Adipocyte (in vitro differentiated cells): Measurements from ENCODE around the gene PCDH18.

Source experiments
- DNase-seq: peaks from one replicate; pipeline ENCODE4 v3.0.0-alpha.2; 2015; ENCODE audit warnings: low read depth
- H3K27me3 ChIP-seq: replicated peaks from 2 replicates; pipeline ENCODE4 v1.7.0; 2013; ENCODE audit warnings: mild to moderate bottlenecking, low read length, moderate library complexity; ENCODE audit not compliant: control insufficient read depth, insufficient read depth
- H3K36me3 ChIP-seq: 2 replicates; pipeline ENCODE4 v1.7.0; 2013; ENCODE audit warnings: low read length, mild to moderate bottlenecking, moderate library complexity; ENCODE audit not compliant: control insufficient read depth, insufficient read depth, severe bottlenecking
- H3K4me1 ChIP-seq: 2 replicates; pipeline ENCODE4 v1.7.0; 2013; ENCODE audit warnings: mild to moderate bottlenecking, low read length, moderate library complexity; ENCODE audit not compliant: control insufficient read depth, insufficient read depth
- H3K4me3 ChIP-seq: 2 replicates; pipeline ENCODE4 v1.7.0; 2013; ENCODE audit warnings: mild to moderate bottlenecking, low read length, moderate library complexity
- H3K9ac ChIP-seq: 2 replicates; pipeline ENCODE4 v1.7.0; 2013; ENCODE audit warnings: mild to moderate bottlenecking, low read length, moderate library complexity
- H3K9me3 ChIP-seq: 2 replicates; pipeline ENCODE4 v1.7.0; 2013; ENCODE audit warnings: mild to moderate bottlenecking, low read length, moderate library complexity; ENCODE audit not compliant: control insufficient read depth

PCDH18 gene, protein sequence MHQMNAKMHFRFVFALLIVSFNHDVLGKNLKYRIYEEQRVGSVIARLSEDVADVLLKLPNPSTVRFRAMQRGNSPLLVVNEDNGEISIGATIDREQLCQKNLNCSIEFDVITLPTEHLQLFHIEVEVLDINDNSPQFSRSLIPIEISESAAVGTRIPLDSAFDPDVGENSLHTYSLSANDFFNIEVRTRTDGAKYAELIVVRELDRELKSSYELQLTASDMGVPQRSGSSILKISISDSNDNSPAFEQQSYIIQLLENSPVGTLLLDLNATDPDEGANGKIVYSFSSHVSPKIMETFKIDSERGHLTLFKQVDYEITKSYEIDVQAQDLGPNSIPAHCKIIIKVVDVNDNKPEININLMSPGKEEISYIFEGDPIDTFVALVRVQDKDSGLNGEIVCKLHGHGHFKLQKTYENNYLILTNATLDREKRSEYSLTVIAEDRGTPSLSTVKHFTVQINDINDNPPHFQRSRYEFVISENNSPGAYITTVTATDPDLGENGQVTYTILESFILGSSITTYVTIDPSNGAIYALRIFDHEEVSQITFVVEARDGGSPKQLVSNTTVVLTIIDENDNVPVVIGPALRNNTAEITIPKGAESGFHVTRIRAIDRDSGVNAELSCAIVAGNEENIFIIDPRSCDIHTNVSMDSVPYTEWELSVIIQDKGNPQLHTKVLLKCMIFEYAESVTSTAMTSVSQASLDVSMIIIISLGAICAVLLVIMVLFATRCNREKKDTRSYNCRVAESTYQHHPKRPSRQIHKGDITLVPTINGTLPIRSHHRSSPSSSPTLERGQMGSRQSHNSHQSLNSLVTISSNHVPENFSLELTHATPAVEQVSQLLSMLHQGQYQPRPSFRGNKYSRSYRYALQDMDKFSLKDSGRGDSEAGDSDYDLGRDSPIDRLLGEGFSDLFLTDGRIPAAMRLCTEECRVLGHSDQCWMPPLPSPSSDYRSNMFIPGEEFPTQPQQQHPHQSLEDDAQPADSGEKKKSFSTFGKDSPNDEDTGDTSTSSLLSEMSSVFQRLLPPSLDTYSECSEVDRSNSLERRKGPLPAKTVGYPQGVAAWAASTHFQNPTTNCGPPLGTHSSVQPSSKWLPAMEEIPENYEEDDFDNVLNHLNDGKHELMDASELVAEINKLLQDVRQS

DNA sequence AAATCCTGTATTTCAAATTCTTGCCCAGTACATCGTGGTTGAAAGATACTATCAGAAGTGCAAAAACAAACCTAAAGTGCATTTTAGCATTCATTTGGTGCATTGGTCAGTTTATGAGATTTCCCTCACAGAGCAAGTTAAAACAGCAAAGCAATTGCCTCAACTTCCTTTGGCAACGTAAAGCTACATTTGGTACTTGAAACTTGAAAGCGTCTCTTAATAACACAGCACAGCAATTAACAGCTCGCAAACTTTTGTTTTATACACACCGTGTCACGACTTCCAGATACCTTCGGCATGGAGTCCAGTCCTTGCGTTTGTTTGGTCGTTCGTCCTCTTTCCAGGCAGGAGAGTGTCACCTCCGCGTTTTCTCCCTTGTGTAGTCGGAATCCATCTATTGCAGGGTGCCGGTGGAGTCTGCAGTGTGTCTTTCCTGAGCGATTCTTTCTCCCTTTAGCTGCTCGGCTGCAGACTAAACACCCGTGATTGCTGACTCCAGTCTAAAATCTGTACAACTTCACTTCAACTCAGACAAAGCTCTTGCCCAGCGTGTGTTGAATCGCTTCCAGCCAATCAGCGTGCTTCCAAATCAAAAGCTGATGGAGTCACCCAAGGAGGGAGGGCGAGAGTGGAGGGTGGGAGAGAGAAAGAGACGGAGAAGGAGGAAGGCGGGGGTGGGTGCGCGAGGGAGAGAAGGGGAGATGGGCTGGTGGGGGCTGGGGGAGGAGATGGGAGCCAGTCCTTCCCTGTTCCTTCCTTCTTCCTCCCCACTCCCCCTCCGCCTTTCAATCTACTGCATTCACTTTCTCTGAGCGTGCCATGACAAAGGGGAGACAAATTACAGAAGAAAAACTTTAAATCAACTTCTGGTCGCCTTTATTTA lies at the start of gene PCDH18:
PCDH18 (minus strand) TSS at position 509 of the 883 bp plus-strand sequence; CDS start at position 103, 406 bp downstream.
- peak within 1 kb of the TSS; percentile 96 for H3K9ac ChIP-seq
- peaks cover 22% of the 10 kb centered on the region for H3K4me1 ChIP-seq
- DNase-seq, result peak; percentile 99
- peaks cover 36% of the 10 kb centered on the region for H3K36me3 ChIP-seq
- H3K27me3 ChIP-seq, result no peaks in the 10 kb centered on the region
- peaks cover 4% of the 10 kb centered on the region for H3K9me3 ChIP-seq
- peak within 1 kb of the TSS; percentile 97 for H3K4me3 ChIP-seq

DNA sequence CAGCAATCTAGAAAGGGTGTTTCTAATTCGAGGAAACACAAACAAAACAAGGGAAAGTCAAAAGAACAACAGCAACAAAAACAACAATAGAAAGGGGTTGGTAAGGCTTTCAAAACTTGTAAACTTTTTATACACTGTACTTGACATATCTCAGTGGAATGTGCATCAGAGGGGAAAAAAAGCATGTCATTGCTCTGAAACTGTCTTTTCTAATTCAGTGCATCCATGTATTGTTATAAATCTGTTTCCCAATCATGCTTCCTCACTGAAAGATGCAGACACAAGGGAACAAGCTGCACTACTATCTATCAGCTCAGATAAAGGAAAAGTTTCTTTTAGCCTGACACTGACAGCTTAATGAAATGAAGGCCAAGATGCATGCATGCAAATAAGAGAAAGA lies 44.2 kb upstream of the PCDH18 start:
- DNase-seq, result peak; percentile 57

DNA sequence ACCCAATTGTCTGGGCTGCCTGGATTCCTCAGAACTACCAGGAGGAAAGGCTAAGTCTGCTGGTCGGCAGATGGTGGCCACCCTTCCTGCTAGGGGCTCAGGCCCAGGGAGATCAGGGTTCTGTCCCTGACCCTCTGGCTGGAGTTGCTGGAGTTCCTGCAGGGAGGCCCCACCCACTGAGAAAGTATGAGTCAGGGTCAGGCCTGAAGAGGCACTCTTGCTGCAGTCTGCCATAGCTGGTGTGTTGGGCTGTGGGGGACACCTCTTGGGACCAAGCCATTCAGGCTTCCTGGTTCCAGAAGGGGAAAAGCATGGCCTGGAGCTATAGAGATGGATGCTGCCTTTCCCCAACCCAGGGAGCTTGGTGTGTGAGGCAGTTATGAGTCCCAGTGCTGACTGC lies 40.4 kb upstream of the PCDH18 start:
- DNase-seq, result no peak
- H3K36me3 ChIP-seq, result no peaks in the 10 kb centered on the region
- no peak overlapping the region for H3K9ac ChIP-seq
- no peaks in the 10 kb centered on the region for H3K27me3 ChIP-seq
- no peak overlapping the region for H3K4me3 ChIP-seq
- H3K9me3 ChIP-seq, result peaks cover 6% of the 10 kb centered on the region
- H3K4me1 ChIP-seq, result peaks cover 7% of the 10 kb centered on the region

More for the DNA sequence above, 44.2 kb upstream of the PCDH18 start:
- Histone ChIP-seq H3K4me1 (peaks cover 10% of the 10 kb centered on the region), H3K9me3 (peaks cover 4% of the 10 kb centered on the region), H3K27me3 (no peaks in the 10 kb centered on the region), H3K4me3 (no peak overlapping the region), H3K36me3 (no peaks in the 10 kb centered on the region), H3K9ac (no peak overlapping the region)

DNA sequence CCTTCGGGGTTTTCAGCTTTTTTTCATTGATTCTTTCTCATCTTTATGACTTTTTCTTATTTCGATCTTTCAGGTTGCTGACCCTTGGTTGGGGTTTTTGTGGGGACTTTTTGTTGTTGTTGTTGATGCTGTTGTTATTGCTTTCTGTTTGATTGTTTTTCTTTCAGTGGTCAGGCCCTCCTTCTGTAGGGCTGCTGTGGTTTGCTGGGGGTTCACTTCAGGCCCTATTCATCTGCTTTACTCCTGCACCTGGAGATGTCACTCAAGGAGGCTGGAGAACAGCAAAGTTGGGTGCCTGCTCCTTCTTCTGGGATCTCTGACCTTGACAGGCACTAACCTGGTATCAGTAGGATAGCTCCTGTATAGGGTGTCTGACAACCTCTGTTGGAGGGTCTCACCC lies 39.9 kb upstream of the PCDH18 start:
- Histone ChIP-seq H3K4me1 (peaks cover 7% of the 10 kb centered on the region), H3K9ac (no peak overlapping the region), H3K27me3 (no peaks in the 10 kb centered on the region), H3K36me3 (no peaks in the 10 kb centered on the region), H3K9me3 (peaks cover 6% of the 10 kb centered on the region), H3K4me3 (no peak overlapping the region)
- no peak for DNase-seq

DNA sequence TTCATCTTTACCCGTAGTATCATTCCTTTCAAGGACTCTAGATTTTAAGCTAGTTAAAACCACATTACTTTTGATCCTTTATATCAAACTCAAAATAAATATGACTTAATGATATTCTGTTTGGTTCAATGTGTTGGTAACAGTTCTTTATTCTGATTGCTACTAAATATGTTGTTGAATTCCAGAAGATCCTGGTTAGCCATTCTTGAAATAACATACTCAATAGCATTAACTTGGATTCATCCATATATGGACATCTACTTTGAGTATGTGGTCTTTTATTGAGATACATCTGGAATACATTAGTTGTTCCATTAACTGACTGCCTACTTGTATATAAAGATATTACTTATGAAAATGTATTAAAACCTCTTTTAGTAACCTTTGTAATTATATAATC lies 27.5 kb upstream of the PCDH18 start:
- DNase-seq, result no peak
- no peaks in the 10 kb centered on the region for H3K27me3 ChIP-seq
- H3K4me3 ChIP-seq, result no peak overlapping the region
- H3K4me1 ChIP-seq, result peaks cover 3% of the 10 kb centered on the region
- no peaks in the 10 kb centered on the region for H3K9me3 ChIP-seq
- H3K9ac ChIP-seq, result no peak overlapping the region
- H3K36me3 ChIP-seq, result no peaks in the 10 kb centered on the region

DNA sequence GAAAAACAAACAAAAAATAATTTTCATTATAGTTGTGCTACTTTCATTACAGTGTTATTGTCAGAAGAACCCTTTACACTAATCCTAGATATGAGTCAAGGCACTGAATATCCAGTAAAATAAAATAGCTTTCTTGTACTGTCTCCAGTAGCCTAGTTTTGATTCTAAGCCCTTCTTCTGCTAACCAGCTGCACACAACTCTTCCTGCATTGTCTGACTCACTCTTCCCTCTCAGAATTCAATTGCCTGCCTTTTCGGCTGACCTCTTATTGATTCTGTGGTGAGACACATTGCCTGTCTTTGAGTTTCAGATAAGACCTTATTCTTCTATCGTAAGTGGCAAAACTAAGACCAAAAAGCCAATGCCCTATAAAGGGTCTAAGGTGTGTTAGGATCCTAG lies 26.7 kb upstream of the PCDH18 start:
- peak overlapping the region; percentile 10 for H3K9ac ChIP-seq
- H3K4me3 ChIP-seq, result peak overlapping the region; percentile 1
- no peaks in the 10 kb centered on the region for H3K36me3 ChIP-seq
- DNase-seq, result peak; percentile 48
- H3K27me3 ChIP-seq, result no peaks in the 10 kb centered on the region
- H3K9me3 ChIP-seq, result no peaks in the 10 kb centered on the region
- H3K4me1 ChIP-seq, result peaks cover 3% of the 10 kb centered on the region

DNA sequence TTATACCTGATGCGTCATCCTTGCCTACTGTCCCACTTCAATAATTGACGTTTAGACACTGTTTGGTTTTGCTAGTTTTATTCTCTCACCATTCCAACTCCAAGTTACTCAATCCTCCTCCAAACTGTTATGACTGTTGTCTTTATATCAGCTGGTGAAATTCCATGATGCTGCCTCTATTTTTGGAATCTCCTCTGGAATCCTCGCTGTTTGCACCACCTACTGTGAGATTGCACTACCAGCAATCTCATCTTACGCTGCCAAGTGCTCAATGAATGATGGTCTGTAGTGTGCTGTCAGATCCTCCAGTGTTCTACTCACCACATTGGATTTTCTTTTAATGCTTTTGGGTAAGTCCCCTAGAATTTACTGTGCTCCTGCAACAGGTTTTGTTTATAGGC lies 13.2 kb upstream of the PCDH18 start:
- peak; percentile 75 for DNase-seq

DNA sequence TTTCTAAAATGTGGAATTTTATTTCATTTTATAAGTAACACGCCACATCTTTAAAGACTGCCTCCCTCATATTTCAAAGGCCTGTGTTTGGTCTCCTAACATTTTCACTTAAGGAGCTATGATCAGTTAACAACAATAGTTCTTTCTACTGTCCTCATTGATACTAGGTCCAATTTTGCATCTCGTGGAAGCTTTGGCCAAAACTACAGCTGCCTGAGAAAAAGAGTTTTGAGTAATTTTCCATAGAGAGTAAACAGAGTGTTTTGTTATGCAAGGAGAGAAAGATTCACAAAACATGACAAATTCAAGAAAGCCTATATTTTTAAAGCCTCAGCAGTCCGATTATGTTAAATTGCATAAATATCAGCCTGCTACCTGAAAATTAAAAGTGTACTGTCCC lies 11.4 kb upstream of the PCDH18 start:
- no peaks in the 10 kb centered on the region for H3K27me3 ChIP-seq
- no peak for DNase-seq
- H3K9ac ChIP-seq, result peak overlapping the region; percentile 48
- no peaks in the 10 kb centered on the region for H3K36me3 ChIP-seq
- H3K9me3 ChIP-seq, result no peaks in the 10 kb centered on the region
- peak overlapping the region; percentile 84 for H3K4me3 ChIP-seq
- peaks cover 45% of the 10 kb centered on the region for H3K4me1 ChIP-seq

More for the DNA sequence above, 13.2 kb upstream of the PCDH18 start:
- H3K4me3 ChIP-seq, result no peak overlapping the region
- no peaks in the 10 kb centered on the region for H3K27me3 ChIP-seq
- H3K36me3 ChIP-seq, result no peaks in the 10 kb centered on the region
- H3K9ac ChIP-seq, result peak overlapping the region; percentile 1
- H3K4me1 ChIP-seq, result peaks cover 45% of the 10 kb centered on the region
- H3K9me3 ChIP-seq, result no peaks in the 10 kb centered on the region

DNA sequence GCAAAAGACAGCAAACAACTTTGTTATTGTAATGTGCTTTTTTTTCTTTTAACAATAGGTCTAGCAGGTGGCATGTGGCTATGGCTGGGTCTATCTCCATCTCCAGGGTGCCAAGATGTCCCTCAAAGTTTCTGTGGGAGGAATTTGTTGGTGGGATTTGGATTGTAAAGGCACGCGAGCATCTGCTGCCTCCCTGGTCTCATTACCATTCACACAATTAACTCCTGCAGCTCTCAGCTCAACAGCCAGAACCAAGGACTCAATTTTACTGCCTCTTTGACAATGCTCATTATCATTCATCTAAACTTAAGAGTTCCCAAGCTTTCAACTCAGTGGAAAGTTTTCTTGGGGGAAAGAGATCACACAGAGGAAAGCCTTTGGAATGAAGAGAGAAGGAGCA lies 10.9 kb upstream of the PCDH18 start:
- no peaks in the 10 kb centered on the region for H3K9me3 ChIP-seq
- H3K9ac ChIP-seq, result peak overlapping the region; percentile 48
- H3K4me3 ChIP-seq, result peak overlapping the region; percentile 84
- H3K27me3 ChIP-seq, result no peaks in the 10 kb centered on the region
- peaks cover 45% of the 10 kb centered on the region for H3K4me1 ChIP-seq
- DNase-seq, result no peak
- no peaks in the 10 kb centered on the region for H3K36me3 ChIP-seq

DNA sequence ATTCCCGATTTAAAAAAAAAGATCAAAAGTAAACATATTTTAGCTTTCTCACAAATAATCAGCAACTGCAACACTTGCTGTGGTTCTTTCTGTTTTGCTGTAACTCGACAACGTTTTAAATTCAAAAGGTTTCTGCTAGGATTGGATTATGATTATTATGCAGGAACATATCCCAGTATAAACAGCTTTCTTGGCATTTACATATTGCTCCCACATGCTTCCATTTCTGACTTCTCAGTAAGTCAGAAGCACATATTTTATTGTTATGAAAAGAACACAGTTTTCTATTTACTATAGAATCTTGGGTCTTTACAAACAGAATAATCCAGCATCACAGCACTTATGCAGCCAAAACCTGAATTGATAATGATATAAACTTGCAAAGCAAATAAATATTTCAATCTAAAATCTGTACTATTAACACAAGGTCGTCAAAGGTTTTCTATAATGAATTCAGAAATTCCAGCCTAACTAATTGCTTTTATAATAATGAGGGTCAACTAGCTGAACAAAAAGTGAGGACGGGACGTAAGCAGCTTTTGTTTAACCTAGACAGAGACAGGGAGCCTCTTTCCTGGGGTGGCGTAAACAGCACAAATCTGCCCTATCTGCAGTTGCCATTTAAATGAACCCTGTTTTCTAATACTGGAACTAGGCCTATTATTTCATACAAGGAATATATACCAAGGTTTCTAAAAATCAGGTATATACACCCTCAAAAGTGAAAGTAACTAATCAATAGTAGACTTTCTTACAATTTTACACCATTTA lies 9.8 kb upstream of the PCDH18 start:
- peak overlapping the region; percentile 87 for H3K9ac ChIP-seq
- no peaks in the 10 kb centered on the region for H3K27me3 ChIP-seq
- H3K36me3 ChIP-seq, result no peaks in the 10 kb centered on the region
- no peaks in the 10 kb centered on the region for H3K9me3 ChIP-seq
- peak; percentile 30 for DNase-seq
- H3K4me1 ChIP-seq, result peaks cover 45% of the 10 kb centered on the region
- H3K4me3 ChIP-seq, result peak overlapping the region; percentile 84
